GM19467 (cell line): ENCODE measurements around the gene ARHGDIB.

Source experiments
- ATAC-seq: cut with Tn5 transposase; IDR thresholded peaks from one replicate; pipeline ENCODE4 v1.9.1; 2021; ENCODE audit warnings: mild to moderate bottlenecking, moderate library complexity; ENCODE audit not compliant: unreplicated experiment

The ARHGDIB gene

DNA sequence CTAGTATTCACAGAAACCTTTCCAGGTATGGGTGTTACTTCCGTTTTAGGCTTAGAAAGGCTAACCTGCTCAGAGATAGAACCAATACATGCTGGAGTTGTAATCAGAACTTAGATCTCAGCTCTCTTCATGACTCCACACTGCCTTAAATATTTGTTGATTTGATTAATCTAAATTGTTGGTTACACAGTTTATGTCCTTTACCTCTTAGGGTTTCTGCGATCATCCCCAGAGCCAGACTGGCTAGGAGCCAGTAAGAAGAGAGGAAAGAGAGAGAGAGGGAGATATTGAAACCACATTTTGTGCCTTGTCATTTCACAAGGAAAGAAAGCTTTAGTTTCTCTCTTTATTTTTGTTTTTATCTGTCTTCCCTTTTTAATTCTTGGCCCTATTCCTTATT lies 58.9 kb downstream of the ARHGDIB start:
- no peak for ATAC-seq

DNA sequence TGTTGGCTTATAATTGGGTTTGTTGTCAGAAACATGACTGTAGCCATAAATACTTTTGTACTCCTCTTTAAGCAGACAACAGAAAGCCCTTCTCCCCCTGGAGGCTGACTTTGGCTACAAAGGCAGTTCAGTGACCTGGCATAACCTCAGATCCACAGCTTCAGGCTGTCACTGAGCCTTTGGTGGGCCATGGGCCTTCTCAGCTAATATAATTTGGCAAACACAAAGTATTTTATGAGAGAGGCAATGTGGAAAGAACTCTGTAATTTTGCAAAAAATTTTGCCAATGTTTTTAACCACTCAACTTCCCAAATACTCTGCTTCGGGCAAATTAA lies 60.2 kb downstream of the ARHGDIB start:
- ATAC-seq = no peak

DNA sequence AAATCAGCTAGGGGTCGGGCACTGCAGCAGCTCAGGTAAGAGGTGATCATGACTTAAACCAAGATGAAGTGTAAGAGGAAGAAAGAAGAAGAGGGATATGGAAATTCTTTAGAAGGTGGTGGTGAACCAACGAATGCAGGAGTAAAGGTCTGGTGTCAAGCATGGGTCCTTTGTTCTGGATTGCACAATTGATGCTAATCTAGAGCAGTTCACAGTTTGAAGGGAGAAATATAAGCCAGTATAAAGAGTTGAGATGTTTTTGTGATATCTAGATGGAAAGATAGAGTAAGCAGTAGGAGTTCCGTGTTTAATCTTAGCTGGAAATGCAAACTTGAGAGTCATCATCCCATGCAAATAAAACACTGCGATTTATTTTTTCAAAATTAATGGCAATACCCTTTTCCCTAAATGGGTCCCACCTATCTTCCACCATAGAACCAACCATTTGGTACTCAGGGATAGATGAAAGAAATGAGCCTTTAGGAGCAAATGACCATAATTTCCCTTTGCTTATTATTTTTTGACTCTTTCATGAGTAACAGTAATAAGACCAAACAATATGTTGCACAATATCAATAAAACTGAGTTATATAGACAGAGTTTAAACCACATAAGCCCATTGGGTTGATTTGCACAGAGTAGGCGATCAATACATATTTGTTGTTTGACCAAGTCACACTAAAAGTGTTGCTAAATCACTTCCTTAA lies 60.7 kb downstream of the ARHGDIB start:
- ATAC-seq = no peak

DNA sequence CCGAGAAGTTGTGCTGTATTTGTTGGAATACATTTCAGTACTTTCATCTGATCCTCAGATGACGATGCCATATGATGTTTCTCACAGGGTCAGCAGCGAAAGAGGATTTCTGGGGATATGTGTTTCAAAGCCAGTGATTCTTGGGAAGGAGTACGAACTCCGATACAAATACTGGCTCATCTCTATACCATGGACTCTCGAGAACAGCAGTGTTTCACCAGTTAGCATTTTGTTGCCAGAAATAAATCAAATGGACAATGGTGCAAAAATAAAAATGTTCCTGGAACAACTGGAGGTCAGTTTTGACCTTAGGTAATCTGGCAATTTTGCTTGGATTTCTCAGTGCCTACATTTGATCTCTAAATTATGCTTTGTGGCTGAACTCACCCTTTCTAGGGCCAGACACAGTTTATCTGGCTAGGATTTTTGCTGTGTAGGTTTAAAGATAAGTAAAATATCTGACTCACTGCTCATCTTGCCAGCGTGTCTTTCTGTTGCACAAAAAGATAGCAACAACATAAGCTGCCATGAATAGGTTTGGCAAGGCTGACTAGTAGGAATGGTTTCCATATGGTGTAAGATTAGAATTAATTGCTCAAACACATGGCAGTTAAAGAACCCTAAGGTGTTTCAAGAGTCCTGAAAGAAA lies 64.8 kb downstream of the ARHGDIB start:
- no peak for ATAC-seq

DNA sequence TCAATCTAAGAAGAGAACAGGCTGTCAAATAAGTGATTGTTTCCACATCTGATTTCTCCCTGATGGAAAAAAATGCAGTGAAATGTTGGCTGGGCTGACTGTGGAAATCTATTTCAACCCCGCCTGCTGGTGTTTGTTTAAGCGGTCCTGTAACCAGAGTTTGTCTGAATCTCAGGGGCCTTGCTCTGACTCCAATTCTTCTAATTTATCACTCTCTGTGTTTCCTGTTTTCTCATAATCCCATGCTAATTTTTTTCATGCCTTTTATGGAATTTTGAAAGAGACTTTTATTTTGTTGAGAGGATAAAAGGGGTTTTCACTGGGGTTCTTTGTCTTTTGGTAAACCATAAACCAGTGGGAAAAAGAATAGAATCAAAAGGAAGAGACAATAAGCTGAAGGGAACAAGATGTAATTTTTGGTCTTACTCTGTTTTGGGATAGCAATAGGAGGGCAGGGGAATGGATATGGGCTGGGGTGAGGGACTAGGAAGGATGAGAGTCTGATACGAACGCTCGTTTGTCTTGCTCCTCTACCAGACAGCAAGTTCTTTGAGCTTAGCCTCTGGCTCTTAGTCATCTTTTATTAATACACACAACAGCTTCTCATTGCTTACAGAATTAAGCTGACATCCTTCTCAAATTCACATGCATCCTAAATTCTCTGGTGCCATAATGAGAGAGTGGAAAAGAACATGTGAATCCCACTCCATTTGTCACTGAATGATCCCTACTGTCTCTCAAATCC lies 67.7 kb downstream of the ARHGDIB start:
- ATAC-seq = no peak

DNA sequence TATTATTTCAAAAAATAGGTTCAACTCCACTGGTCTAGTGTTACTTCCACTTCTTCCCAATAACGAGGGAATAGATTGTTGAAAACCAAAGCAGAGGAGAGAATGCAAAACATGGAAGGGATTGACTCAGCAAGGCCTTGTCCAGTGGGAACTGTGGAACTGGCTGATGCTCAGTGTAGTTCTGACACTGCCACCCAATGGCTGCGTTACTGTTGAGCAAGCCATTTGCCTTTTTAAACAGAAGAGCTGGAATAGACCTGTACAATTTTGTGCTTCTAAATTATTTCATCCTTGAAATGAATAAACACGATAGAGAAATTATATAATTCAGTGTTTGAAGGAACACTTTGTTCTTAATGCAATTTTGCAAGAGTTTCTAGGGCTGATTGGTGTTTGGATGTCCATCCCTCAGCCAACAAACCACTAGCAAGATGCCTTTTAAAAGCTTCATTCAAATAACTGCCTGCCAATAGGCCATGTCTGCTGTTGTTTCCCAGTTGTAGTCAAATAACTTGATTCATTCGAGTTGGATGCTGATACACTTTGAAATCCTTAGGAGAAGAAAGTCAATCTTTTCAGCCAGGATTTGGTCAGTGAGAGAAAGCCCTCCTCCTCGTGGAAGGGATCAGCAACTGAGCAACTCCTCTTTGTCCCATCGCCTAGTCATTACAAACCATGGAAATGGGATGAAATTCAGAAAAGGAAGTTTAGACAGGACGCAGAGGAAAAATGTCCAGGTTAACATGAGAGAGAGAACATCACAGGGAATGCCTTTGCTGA lies 68.5 kb downstream of the ARHGDIB start:
- no peak for ATAC-seq
